HCT116 (cell line): ENCODE results near the gene RC3H2.

Experiments used
- ATF3 ChIP-seq: IDR thresholded peaks from 2 replicates; pipeline ENCODE4 v1.6.1; 2012
- JUND ChIP-seq: IDR thresholded peaks from 2 replicates; pipeline ENCODE4 v1.6.1; 2012
- POLR2AphosphoS5 ChIP-seq: IDR thresholded peaks from 2 replicates; pipeline ENCODE4 v1.6.1; 2011; ENCODE audit warnings: mild to moderate bottlenecking, low read depth, low read length, moderate library complexity
- ZNF274 ChIP-seq: fragments of 200-500 bp; sonication (Bioruptor generic); IDR thresholded peaks from 2 replicates; pipeline ENCODE4 v1.6.1; 2014; ENCODE audit warnings: mild to moderate bottlenecking, low read depth, low read length, inconsistent platforms
- TF ChIP-seq, protein P1 (sequence below), 3 experiments: fragments of 200-600 bp in 1 of 3; sonication (generic) in 1 of 3; IDR thresholded peaks in 2 of 3; conservative IDR thresholded peaks in 1 of 3; 2 replicates each; pipeline ENCODE4 v1.5.1; 2012 to 2017; ENCODE audit warnings: low read depth in 2 of 3, low read length in 2 of 3, antibody characterized with exemption in 1 of 3, borderline replicate concordance in 1 of 3, control low read depth in 1 of 3, mild to moderate bottlenecking in 1 of 3, mixed read lengths in 1 of 3, mixed run types in 1 of 3, moderate library complexity in 1 of 3; ENCODE audit not compliant: insufficient read depth in 1 of 3

DNA sequence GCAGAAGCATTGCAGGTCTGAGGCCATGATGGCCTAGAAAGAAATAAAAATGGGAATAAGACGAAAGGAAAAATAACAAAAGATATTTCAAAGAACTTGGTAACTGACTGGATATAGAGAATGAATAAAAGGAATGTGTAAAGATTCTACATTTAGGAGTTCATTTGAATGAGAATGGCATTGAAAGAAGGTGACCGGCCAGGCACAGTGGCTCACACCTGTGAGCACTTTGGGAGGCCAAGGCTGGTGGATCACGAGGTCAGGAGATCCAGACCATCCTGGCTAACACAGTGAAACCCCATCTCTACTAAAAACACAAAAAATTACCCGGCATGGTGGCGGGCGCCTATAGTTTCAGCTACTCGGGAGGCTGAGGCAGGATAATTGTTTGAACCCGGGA, 17.6 kb upstream of the RC3H2 start:
- no peak for TF ChIP-seq POLR2AphosphoS5
- no peak for TF ChIP-seq JUND
- TF ChIP-seq, protein P1, sequence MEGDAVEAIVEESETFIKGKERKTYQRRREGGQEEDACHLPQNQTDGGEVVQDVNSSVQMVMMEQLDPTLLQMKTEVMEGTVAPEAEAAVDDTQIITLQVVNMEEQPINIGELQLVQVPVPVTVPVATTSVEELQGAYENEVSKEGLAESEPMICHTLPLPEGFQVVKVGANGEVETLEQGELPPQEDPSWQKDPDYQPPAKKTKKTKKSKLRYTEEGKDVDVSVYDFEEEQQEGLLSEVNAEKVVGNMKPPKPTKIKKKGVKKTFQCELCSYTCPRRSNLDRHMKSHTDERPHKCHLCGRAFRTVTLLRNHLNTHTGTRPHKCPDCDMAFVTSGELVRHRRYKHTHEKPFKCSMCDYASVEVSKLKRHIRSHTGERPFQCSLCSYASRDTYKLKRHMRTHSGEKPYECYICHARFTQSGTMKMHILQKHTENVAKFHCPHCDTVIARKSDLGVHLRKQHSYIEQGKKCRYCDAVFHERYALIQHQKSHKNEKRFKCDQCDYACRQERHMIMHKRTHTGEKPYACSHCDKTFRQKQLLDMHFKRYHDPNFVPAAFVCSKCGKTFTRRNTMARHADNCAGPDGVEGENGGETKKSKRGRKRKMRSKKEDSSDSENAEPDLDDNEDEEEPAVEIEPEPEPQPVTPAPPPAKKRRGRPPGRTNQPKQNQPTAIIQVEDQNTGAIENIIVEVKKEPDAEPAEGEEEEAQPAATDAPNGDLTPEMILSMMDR (IDR thresholded peaks at IDR 0.05 in 2 of 3, conservative IDR thresholded peaks at IDR 0.05 in 1 of 3; ENCODE audit: borderline replicate concordance in 1 of 3, insufficient read depth in 1 of 3, low read depth in 2 of 3, low read length in 2 of 3): no peak
- no peak for TF ChIP-seq ZNF274
- no peak for TF ChIP-seq ATF3
